Stimulated activated CD4-positive, alpha-beta T cell treated with anti-CD3 and anti-CD28 coated beads, Interleukin-4, amount 100 ng/mL, for 24 hours (primary cell): ENCODE measurements around the gene PABPC3.

Experiments
- DNase-seq: peaks from one replicate; pipeline ENCODE4 v3.0.0-alpha.2; 2020

Gene PABPC3

DNA sequence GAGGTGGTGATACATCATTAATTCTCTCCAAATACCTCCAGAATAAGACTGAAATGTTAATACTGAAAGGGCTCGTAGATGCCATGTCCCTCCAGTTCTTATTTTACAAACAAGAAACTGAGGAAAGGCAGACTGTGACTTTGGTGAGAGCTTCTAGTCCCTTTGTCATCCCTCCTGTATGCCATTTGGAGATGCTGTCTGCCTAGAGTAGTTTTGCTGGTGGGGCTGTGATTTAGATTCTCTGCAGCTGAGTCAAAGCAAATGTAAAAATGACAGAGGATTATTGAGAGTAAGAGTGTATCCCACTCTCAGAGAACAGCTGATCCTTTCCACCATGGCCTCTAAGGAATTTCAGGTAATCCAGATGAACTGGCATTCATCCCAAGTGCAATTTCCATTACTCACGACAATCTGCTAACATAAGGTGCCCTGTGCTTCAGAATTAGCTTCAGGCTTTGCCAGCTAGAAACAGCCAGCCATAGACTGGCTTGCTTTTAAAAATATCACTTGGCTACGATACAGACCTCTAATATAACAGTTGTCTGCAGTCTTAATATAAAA, 16.8 kb downstream of the PABPC3 start:
- no peak for DNase-seq

DNA sequence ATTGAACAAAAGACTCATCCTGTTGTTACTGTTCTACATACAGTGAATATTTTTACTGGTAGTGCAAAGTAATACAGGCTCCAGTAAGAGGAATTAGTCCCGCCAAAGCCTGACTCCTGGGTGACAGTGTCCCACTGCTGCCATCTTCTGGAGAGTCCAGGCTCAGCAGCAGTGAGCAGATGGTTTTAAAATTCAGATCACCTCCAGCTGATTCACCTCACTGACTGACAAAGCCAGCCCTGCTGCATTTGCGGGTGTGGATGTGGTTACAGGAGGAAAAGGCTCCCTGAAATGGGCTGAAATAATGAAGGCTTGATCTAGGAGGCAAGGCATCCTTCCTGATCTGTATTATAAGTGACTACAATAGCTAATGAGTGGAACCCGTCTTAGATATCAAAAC, 18.3 kb downstream of the PABPC3 start:
- peak; percentile 57 for DNase-seq

DNA sequence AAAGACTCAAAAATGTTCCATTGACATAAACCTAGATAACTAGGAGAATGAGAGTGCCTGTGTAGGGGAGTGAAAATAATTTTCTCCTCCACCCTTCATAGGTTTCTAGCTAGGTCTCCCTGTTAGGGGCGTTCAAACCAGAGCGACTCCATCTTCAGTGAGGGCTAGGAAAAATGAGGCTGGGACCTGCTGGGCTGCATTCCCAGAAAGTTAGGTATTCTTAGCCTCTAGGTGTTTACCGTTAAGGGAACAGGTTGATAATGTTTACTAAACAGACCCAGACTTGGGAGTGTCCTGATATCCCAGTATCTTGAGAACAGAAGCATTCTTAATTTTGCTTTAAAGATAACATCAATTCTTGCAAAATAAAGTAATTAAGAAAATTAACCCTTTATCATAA, 20.1 kb downstream of the PABPC3 start:
- DNase-seq = no peak

DNA sequence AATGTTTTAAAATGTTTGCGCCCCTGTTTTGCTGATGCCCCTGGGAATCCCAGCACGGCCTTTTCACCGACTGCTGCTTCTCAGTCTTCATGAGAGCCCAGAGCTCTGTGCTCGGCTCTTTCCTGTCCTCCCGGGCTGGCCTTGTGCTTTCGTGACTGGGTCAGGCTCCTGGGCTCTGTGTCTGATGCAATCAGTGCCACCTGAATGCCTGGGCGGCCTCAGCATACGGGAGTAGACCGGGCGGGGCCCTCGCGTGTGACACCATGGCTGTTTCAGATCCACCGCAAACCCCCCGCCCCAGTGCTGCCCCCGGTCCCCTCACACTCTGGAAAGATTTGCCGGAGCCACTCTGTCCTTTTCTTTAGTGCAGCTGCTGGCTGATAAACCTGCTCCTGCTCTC, 21.4 kb downstream of the PABPC3 start:
- DNase-seq = no peak

DNA sequence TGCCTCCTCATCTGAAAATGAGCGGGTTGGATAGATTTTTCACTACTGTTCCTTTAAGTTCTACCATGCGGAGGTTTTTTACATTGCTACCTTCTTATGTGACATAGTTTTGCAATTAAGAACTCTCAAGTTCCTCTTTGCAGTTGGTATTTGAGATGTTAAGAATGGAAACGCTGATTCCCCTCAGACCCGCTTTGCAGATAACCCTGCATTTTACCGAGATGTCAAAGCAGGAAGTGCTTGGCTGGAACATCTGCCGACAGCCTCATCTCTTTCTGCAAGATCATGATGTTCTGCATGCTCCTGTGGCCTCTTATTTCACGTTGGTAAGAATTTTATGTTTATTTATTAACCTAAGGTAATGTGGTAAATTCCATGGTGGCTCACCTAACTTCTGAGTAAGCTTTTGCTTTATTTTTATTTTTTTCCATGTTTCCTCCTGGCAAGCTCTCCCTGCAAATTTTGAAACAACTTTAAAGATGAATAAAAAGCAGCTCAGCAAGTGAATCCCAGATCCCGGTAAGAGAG, 22.5 kb downstream of the PABPC3 start:
- no peak for DNase-seq

DNA sequence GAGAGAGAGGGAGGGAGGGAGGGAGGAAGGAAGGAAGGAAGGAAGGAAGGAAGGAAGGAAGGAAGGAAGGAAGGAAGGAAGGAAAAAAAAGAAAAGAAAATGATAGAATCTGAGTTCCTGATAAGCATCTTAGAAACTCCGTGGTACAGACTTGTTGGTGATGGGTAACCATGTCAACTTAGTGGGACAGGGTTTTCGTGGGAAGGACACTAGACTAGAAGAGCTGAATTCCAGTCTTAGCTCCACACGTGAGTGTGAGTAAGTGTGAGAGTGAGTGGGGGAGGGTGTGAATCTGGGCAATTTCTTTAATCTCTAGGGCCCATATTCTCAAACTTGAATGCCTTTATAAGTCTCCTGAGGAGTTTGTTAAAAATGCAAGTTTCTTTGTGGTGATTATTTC, 35.0 kb downstream of the PABPC3 start:
- no peak for DNase-seq

DNA sequence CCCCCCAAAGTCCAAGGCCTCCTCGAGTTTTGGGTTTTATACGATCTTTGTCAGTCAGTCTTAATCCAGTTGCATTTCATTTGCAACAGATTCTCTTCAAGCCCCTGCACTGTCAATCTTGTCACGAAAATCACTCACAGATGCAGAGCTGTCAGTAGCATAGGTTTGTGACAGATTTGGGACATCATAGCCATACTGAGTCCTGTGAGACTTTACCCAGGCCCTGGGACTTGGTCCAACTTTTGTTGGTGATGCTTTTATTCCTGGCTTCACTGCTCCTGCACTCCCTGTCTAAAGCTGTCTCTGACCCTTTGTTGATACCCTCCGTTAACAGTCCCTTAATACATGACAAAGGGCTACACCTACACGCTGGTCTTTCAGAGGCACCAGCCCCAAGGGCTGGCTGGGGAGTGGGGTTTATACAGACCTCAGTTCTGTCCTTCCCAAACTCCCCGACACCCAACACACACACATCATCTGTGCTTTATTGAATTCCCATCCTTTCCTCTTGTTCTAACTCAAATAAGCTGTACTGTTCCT, 36.0 kb downstream of the PABPC3 start:
- no peak for DNase-seq

DNA sequence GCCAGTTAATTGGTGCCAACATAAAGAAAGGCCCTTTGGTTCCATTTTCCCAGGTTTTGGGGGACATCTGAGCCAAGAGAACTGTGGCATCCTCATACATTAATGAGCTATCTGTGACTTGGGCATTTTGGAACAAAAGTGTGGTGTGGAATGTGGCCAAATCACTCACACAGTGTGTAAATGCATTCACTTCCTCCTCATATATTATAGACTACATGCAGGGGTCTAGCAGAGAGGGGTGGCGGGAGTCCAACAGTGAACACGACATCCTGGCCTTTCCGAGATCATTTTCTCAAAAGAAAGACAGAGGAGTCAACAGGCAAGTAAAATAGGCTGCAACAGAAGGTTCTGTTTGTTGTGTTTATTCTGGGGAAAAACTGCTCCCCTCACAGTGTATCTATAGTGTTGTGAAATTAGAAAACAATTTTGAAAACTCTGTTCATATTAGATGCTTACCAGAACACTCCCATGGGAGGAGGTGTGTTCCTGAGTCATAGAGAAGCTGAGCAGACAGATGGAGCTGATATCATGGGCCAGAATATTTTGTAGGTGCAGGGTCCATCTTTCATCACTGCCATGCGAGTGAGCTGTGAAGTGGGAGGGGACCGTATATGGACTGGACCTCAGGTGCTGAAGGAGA, 36.9 kb downstream of the PABPC3 start:
- DNase-seq = no peak

DNA sequence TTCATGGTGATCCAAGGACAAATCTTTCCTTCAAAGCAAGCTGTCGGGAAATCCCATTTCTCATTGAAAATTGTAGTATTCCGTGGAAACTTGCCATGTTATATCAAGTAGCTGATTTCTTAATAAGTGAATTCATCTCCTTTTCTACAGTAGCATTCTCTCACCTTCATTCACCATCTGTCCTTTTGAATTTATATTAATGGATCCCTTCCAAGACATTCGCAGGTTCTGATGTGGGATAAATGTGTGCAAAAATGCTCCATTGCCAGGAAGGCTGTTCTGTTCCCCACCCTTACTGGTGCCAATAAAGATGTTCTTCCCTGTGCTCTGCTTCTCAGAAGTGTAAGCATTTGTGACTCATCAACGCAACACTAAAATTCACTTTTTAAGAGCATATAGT, 40.0 kb downstream of the PABPC3 start:
- no peak for DNase-seq

DNA sequence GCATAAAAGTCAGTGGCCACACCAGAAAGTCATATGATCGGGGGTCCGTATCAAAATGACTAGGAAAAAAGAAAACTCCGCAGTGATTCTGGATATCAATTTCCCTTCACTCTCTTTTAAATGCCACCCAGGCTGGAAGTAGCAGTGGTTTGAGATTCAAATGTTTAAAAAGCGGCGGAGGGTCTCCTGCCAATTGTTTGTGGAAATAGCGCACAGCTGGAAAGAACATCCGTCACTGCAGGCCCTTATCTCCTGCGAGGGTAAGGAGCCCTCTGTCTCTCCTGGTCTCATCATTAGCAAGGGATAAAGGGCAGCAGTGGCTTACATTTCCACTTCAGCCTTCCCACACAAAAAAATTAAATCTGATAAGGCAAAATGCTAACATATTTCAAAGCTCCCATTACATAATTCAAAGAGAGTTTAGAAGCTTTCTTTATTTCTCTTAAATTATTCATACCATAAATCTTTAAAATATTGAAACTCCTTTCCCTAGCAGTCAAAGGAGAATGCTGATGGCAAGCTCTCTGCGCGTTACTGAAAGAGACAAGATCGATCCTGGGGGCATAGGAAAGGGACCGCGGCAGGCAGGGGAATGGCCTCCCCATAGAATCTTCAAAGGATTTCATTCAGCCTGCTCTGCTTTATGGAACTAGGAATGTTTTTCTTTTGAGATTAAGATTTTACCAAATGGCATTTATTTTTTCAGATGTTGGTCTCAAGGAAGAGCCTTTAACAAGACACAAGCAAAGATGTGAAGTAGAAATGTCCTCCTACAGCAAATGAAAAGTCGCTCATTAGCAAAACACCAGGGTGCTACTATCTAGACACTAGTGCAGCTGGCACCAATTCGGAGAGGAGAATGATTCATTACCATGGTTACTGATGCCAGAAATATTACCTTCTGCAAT, 41.2 kb downstream of the PABPC3 start:
- DNase-seq = no peak

DNA sequence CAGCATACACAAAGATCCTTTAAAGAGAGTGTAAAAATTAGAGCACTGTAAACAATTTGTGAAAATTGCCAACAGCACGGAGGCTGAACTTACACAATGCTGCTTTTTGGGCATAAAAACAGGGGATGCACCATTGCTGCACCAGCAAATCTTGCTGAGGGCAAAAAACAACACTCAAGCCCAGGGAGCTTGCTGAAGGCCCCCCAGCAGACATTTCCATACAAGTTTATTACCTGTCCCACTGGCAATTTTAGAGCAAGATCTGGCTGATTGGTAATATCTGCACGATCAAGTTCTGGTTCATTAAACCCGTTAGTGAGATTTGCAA, 41.8 kb downstream of the PABPC3 start:
- DNase-seq = no peak

DNA sequence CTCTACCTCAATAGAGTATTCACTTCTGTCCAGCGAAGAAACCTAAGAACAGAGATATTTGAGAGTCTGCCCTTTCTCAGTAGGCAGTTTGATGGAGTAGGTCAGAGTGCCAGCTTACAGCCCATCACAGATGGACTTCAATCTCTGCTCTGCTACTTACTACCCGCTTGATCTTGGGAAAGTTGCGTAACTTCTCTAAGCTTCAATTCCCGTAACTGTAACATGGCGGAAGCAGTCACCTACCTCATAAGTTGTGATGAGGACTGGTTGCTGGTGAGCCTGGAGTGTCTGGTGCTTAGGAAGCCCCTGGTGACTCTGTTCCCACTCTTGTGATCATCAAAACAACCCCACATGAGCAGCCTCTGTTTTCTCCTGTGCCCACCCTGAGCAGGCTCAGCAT, 45.1 kb downstream of the PABPC3 start:
- no peak for DNase-seq

DNA sequence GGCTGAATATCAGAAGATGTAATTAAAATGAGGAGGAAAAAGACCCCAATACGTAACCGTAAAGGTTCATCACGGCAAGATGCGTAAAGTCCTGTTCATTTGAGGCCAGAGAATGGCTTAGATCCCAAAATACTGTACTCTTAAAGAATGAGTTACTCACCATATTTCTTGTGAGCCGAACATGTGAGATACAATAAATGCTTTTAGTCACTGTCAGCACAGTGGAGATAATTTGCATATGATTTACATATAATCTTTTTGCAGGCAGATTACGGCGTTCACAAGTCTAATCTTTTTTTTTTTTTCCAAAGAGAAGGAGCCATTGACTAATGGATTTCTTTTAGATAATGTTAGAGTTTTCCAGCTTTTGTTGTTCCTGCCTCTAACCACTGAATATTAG, 47.8 kb downstream of the PABPC3 start:
- no peak for DNase-seq

DNA sequence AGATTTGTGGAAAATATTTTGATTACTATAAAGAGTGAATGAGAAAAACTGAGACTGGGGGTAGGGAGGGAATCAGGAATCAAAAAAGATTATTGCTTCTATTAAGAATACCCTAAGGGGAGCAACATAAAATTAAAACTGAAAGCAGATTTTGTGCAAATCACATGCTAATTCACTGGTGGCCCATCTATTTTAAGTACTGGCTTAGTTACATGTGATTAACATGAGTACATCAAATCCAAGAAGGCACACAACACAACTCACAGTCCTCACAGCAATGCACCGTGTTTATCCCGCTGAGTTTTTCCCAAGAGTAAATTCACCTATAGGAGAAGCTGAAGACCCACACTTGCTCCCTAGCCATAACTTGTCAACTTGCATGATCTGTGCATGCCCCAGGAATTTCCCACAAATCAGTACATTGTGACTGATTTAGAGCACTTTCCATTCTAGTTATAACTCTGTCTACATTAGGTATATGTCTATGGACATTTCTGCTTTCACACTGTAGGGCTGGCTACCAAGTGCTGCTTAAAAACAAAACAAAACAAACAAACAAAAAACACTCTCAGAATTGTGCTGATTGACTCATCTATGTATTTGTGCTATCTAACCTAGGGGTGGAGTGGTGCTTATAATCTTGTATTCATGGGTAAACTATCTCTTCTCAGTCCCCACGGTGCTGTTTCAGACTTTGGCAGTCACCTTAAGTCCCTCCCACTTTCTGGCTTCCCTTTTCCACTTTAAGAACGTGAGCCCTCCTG, 51.9 kb downstream of the PABPC3 start:
- DNase-seq = no peak

DNA sequence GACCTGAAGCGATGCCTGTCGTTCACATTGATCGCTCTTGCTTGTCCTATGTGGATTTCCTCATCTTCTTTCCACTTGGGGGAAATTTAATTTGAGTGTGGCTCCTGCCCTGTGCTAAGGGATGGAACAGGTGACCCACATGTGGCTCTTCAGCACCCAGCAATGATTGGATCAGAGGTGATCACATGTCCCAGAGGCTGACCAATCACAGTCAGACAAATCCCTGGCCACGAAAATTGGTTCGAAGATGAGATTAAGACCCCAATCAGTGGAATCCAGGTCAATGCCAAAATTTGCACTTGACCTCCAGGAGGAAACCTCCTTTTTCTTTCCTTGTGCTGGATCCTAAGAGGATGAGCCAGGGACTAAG, 52.5 kb downstream of the PABPC3 start:
- DNase-seq = no peak
